ENCODE data around the gene TMEM191B.
"Not testable (repeated sequence)": the region's sequence is repeated elsewhere in the genome, so short reads cannot be mapped to it uniquely, and the experiment has no call there.

GRCh38 chr22:18528597-18529415 is 1.2 kb downstream of the TMEM191B start:
- not testable (repeated sequence) for TF ChIP-seq CTCF (conservative IDR thresholded peaks at IDR 0.05; ENCODE audit: low read length); EZH2phosphoT487 (IDR thresholded peaks at IDR 0.05; ENCODE audit: borderline replicate concordance, low read depth, low read length)
